GM12874 (cell line): ENCODE measurements around the gene ZNF662.

Experiments
- CTCF ChIP-seq: IDR thresholded peaks from 2 replicates; pipeline ENCODE4 v1.5.1; 2011; ENCODE audit warnings: low read depth, mild to moderate bottlenecking, control low read depth, low read length, moderate library complexity; ENCODE audit not compliant: insufficient read depth

The ZNF662 gene

DNA sequence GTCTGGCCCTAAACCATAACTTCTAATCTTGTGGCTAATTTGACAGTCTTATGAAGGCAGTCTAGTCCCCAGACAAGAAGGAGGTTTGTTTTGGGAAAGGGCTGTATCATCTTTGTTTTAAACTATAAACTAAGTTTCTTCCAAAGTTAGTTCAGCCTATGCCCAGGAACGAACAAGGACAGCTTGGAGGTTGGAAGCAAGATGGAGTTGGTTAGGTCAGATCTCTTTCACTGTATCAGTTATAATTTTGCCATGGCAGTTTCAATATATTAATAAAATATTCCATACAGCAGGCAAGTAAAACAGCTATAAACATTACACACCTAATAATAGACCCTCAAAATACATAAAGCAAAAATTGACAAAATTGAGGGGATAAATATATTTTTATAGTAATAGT, 13.1 kb upstream of the ZNF662 start:
- no peak for TF ChIP-seq CTCF

DNA sequence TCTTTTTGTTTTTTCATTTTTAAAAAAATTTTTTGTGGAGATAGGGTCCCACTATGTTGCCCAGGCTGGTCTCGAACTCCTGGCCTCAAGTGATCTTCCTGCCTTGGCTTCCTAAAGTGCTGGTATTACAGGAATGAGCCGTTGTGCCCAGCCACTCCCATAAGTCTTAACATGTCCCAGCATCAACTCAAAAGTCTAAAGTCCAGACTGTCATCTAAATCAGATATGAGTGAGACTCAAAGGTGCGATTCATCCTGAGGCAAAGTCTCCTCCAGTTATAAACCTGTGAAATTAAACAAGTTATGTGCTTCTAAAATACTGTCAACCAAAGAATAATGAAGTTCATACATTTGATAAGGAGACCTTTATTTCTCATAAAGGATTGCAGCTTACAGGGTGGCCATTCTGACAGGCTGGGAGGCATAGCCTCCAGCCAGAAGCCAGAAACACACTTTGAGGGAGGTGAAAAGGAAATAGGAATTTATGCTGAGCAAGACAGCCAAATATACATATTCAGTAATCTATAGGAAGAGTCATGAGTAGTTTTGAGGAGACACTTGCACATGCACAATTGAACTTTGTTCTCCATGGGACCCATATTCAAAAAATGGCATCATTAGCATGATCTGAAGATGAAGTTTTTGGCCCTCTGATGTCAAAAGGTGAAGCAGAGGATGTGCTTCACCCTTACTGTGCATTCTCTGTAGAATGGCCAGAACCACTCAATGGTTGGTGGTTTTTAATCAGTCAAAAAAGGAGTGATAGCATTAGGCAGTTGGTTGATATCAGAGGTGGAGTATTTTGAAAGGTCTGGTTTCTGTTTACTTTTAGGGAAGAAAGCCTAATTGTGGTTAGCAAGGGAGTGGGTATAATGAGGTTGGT, 11.0 kb upstream of the ZNF662 start:
- TF ChIP-seq CTCF = no peak

DNA sequence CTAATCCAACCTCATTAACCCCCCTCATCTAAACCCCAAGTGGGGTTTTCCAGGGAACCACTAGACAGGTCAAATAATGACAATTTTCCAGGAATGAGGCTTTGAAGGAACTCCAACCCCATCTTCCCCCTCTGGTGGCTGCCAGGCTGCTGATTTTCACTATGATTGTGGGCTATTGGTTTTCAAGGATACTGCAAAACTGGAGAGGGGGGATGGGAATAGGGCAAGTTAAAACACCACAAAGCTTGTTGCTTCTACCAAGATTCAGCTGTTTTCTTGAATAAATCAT, 10.4 kb upstream of the ZNF662 start:
- no peak for TF ChIP-seq CTCF

- TF ChIP-seq CTCF = no peak
Measured at GRCh38 chr3:42898896-42899675, 6.9 kb upstream of the ZNF662 start.

DNA sequence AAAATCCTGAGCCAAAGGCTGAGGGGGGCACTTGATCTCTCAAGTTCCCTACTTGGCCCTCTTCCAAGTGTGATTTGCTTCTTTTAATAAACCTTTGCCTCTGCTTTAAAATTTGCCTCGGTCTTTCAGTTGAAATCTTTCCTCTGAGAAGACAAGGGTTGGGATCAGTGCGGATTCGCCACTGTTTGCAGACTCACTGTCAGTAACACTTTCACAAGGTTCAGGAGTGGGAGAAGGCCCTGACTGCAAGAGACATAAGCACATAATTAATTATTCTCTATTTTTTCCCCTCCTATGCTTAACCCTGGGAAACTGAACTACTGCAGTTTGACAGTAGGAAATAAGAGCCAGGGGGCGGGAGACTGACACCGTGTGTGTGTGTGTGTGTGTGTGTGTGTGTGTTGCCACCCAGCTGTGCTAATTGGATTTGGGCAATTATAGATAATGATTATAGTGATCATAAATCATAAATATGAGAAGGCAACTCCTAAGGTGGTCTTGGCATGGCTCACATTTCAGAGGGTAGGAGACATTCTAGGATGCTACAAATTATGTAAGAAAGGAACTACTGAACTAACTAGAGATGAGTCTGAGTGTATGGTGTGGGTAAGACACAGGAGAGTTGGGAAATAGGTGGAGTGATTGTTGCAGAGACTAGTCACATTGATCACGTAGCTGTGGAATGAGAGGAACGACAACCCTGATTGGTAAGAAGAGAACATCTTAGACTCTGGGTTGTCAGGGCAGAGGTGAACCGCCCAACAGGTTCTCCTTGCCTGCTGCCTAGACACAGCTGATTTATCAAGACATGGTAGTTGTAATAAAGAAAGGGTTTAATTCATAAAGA, 5.5 kb upstream of the ZNF662 start:
- TF ChIP-seq CTCF = no peak

DNA sequence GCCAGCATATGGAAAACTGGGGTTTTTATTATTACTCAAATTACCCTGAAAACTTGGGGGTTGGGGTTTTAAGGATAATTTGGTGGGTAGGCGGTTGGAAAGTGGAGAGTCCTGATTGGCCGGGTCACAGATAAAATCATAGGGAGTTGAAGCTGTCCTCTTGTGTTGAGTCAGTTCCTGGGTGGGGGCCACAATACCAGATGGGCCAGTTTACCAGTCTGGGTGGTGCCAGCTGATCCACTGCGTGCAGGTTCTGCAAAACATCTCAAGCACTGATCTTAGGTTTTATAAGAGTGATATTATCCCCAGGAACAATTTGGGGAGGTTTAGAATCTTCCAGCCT, 4.9 kb upstream of the ZNF662 start:
- no peak for TF ChIP-seq CTCF

DNA sequence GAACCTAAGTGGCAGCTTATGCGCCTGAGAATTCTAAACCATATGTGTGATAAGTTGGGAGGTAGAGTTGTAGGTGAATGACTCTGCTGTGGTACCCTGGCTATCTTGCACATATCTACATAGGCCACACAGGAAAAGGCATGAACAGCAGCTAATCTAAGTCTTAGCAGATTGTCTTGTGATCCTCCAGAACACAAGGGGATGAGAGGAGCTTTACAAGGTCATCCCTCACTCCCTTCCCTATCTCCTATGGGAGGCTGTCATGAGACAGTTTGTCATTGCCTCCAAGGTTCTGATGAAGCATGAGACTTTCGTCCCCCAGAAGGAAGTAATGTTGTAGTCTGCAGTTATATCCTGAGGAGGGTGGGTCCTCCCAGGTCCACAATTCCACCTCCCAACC, 3.7 kb upstream of the ZNF662 start:
- no peak for TF ChIP-seq CTCF
